ENCODE results near the gene MPDU1. TPM values are rescaled to one million over a fixed set of nuclear protein-coding genes. Genes with fewer than 3 reads are reported as not detected.
A peak's percentile ranks its signal among the peaks of the same experiment; 100 is the strongest.

The MPDU1 gene
- 34.8 TPM for total RNA-seq

DNA sequence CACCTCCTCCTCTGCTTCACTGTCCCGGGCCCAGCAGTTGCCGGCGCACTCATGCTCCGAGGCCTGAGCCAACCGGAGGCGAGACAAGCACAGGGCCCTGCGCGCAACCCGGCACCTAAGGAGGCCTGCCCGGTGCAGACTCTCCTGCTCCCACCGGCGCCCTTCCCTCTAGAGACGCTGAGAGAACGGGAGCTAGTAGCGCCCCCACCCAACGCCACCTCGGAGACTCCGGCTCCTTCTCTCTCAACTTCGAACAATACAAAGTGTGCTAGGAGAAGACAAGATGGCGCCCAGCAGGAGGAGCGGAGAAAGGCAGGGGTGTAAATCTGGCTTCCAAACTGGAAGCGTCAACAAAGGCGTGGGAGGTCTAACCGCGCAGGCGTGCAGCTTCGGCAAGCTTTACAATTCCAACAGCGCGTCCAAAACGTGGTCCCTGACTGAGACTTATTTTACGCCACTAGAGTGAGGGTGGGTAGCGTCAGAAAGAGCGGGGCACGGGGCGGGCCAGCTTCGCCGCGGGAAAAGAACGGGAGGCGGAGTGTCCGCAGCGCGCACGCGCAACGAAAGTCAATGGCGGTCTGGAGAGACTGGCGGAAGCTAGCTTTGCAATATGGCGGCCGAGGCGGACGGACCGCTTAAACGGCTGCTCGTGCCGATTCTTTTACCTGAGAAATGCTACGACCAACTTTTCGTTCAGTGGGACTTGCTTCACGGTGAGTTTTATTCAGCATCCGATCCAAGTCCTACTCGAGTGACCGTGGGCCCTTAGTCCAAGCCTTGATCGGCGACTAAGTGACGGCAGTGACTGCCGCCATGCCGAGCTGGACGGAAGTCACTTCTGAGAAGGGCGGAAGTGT, at the start of gene MPDU1:
MPDU1 (plus strand) TSS at position 600 of the 857 bp plus-strand sequence; CDS start at position 611, 11 bp downstream.
- DNase-seq: peak; percentile 93

- DNase-seq: no peak
Measured at GRCh38 chr17:7538050-7538449, 45.6 kb upstream of the MPDU1 start.

DNA sequence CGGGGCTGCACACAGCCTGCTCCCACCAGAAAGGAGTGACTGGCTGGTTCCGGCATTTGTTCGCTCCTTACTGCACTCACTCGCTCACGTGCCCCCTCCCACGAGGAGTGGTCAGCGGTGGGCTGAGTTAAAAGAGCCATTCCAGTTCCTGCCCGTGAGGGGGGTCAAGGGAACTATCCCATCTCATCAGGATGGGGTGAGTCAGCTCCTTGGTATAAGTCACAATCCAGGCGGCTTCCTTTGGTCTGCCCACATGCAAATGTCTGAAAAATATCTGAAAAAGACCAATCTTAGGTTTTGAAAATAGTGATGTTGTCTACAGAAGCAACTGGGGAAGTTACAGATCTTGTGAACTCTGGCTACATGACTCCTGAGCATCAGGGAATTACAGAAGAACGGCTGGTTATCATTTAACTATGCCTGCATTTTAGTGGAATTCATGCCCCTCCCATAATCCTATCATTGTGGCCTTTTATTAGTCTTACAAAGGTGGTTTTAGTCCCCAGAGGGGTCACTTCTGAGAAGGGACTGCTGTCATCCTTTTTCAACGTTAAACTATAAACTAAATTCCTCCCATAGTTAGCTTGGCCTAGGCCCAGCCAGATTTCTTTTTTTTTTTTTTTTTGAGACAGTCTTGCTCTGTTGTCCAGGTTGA, 44.6 kb upstream of the MPDU1 start:
- no peak for DNase-seq

- DNase-seq: no peak
Measured at GRCh38 chr17:7541074-7541621, 42.5 kb upstream of the MPDU1 start.

DNA sequence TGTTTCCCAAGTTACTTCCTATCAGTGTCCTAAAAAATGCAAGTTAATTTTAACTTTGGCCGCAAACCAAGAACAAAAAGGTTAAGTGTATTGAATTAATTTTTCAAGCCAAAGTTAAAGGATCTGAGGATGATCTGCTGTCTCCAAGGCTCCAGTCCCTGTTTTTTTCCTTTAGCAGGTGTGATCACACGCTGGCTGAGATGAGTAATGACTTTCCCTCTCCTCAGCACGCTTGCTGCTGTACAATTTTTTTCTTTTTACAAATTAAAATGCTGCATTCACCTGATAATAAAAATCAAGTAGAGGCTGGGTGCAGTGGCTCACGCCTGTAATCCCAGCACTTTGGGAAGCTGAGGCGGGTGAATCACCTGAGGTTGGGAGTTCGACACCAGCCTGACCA, 38.7 kb upstream of the MPDU1 start:
- no peak for DNase-seq

DNA sequence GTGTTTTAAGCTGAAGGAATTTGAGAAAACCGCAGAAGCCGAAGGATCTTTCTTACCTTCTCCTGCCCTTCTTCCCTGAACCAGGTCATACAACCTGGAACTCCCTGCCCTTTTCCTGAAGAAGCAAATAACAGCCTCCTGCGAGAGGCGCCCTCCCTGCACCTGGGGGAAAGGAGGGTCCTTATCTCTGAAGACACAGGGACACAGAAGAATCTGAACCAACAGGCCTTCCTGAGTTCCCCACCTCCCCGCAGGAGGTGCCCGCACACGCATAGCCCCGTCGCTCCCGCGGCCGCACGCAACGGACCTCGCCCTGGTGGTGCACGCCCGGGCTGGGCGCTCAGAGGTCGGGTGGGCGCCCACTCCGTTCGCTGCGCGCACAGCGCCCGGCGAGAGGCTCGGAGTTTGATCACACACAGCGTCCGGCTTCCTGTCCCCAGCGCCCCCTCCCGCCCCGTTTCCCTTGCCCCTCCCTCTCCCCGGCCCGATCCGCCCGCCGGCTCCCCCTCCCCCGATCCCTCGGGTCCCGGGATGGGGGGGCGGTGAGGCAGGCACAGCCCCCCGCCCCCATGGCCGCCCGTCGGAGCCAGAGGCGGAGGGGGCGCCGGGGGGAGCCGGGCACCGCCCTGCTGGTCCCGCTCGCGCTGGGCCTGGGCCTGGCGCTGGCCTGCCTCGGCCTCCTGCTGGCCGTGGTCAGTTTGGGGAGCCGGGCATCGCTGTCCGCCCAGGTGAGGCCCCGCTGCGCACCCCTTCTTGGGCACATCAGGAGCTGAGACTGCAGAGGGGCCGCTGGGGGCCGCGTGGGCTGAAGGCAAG, 34.9 kb upstream of the MPDU1 start, which contains the start of gene TNFSF12:
TNFSF12 (plus strand) TSS at position 474 of the 816 bp plus-strand sequence; CDS start at position 570, 96 bp downstream.
- DNase-seq: peak; percentile 21

GRCh38 chr17:7549401-7550055, 34.1 kb upstream of the MPDU1 start:
- peak; percentile 17 for DNase-seq

DNA sequence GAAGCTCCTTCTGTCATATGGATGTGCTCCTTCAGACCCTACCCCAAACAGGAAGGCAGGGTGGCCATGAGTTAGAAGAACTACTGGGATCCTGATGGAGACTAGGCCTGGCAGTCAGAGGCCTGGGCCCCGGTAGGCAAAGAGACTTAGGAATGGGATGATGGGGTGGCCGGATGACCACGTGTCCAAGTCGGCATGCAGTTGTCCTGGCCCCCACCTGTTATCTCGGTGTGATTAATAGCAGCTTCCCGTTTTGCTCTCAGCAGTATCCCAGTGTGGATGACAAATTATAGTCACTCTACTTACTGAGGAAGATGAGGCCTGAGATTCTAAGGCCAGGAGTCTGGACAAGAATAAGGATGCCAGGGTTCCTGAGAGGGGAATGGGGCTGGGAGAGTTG, 33.3 kb upstream of the MPDU1 start:
- DNase-seq: no peak

DNA sequence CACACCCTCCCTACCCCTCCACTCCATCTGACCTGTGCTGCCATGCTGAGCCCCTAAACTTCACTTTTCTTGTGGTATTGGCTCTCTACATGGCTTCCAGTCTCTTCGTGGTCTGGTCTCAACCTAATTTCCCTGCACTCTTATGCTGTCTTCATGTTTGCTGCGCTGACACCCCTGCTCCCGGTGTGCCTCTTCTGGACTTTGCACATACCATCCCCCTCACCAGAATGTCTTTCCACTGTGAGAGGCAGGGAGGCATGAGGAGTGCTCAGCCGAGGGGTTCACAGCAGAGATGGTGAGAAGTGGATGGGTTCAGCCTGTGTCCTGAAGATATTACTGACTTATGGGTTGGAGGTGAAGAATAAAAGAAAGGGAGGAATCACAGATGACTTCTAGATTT, 32.3 kb upstream of the MPDU1 start:
- DNase-seq: no peak

DNA sequence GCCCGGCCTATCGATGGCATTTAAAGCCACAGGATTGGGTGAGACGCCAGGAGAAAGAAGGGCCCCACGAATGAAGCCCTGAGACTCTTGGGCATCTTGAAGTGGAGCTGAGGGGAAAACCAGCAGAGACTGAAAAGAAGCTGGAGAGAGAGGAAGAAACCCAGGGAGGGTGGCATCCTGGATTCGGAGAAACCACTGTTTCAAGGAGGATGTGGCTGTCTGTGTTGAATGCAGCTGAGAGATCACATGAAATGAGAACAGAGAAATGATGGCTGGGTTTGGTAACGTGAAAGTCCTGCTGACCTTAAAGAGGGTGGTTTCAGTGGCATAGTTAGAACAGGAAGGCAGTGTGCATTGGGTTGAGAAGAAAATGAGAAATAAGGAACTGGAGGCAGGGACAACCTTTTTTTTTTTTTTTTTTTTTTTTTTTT, 31.0 kb upstream of the MPDU1 start:
- DNase-seq: no peak

DNA sequence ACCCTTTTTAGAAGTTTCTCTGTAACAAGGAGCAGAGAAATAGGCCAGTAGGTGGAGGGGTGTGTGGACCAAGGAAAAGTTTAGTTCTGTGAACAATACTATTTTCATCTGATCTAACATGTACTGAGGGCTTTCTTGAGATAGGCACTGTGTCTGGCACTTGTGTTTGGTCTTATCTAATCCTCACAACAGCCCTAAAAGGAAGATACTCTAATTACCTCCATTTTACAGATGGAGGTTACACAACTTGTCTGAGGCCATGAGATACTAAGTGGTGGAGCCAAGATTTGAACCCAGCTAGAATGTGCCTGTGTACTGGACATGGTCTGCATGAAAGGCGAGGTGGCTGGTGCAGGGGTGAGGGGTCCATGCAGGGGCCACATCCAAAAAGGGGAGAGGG, 30.3 kb upstream of the MPDU1 start:
- no peak for DNase-seq

- no peak for DNase-seq
Measured at GRCh38 chr17:7555320-7555948, 28.2 kb upstream of the MPDU1 start.

- no peak for DNase-seq
Measured at GRCh38 chr17:7556627-7557026, 27.0 kb upstream of the MPDU1 start.

DNA sequence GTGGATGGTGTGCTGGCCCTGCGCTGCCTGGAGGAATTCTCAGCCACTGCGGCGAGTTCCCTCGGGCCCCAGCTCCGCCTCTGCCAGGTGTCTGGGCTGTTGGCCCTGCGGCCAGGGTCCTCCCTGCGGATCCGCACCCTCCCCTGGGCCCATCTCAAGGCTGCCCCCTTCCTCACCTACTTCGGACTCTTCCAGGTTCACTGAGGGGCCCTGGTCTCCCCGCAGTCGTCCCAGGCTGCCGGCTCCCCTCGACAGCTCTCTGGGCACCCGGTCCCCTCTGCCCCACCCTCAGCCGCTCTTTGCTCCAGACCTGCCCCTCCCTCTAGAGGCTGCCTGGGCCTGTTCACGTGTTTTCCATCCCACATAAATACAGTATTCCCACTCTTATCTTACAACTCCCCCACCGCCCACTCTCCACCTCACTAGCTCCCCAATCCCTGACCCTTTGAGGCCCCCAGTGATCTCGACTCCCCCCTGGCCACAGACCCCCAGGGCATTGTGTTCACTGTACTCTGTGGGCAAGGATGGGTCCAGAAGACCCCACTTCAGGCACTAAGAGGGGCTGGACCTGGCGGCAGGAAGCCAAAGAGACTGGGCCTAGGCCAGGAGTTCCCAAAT, 26.4 kb upstream of the MPDU1 start:
- no peak for DNase-seq

DNA sequence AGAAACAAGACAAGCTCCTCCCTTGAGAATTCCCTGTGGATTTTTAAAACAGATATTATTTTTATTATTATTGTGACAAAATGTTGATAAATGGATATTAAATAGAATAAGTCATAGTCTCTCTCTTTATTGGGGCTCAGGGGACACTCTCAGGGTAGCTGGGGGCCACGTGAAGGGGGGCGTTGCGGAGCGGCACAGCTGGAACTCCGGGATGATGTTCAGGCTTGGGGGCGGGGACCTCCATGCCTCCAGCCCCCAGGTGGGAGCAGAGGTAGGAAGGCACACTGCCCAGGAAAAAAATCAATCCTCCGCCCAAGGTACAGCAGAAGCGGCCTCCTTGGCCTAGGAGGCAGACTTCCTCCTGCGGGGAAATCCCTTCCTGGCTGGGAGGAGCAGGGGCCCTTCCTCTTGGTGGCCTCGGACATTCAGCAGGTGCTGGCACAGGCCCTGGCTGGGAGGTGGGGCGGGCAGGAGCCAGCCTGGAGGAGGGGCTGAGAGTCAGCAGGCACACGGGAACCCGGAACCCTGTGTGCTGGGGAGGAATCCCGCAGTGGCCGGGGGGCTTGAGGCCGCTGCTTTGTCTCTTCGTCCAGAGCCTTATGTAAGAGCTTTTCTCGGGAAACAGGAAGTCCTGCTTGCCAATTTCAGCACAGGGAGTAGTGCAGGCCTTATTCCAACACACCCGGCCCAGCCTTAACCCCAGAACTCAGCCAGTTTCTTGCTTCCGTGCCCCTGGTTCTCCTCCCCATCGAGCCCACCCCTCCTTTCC, 25.7 kb upstream of the MPDU1 start:
- peak; percentile 59 for DNase-seq

DNA sequence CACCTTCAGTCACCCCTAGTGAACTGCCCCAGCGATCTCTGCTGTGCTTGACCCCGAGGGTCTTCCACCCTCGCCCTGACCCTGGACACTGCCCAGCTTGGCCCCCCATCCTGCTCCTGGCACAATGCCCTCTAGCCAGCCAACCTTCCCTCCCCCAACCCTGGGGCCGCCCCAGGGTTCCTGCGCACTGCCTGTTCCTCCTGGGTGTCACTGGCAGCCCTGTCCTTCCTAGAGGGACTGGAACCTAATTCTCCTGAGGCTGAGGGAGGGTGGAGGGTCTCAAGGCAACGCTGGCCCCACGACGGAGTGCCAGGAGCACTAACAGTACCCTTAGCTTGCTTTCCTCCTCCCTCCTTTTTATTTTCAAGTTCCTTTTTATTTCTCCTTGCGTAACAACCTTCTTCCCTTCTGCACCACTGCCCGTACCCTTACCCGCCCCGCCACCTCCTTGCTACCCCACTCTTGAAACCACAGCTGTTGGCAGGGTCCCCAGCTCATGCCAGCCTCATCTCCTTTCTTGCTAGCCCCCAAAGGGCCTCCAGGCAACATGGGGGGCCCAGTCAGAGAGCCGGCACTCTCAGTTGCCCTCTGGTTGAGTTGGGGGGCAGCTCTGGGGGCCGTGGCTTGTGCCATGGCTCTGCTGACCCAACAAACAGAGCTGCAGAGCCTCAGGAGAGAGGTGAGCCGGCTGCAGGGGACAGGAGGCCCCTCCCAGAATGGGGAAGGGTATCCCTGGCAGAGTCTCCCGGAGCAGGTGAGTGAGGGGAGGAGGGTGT, 24.9 kb upstream of the MPDU1 start, which contains the start of gene TNFSF13:
TNFSF13 (plus strand) TSS at position 207 of the 776 bp plus-strand sequence; CDS start at position 497, 290 bp downstream.
- no peak for DNase-seq

GRCh38 chr17:7559320-7560171, 24.1 kb upstream of the MPDU1 start:
- DNase-seq: no peak

Data from occipital lobe (tissue), 2 donors.